Left ventricle myocardium superior (tissue), 1 donor: Measurements from ENCODE around the gene SLCO4A1. TPM values are rescaled to one million over a fixed set of nuclear protein-coding genes. Genes with fewer than 3 reads are reported as not detected.
A peak's percentile ranks its signal among the peaks of the same experiment; 100 is the strongest.
"Not testable (repeated sequence)": the region's sequence is repeated elsewhere in the genome, so short reads cannot be mapped to it uniquely, and the experiment has no call there.

Source experiments
- ATAC-seq: fragments of 200-7000 bp; cut with Tn5 transposase; one replicate; pipeline ENCODE4 v1.9.1; 2020; ENCODE audit warnings: mild to moderate bottlenecking, moderate library complexity
- DNase-seq: peaks from one replicate; pipeline ENCODE4 v3.0.0-alpha.2; 2020
- intact Hi-C: fragments of 100-400 bp; cut with micrococcal nuclease; formaldehyde crosslinking; loops from one replicate; pipeline ENCODE4 v1.11.0; 2022
- total RNA-seq: library from RNA; stranded (reverse); fragmentation: NEBNext Ultra II Directional; extraction: Animal tissue kit (Norgen Biotek cat#: 25700); gene quantifications from one replicate; pipeline ENCODE4 v1.2.1, GENCODE V29; 2021
- donor health status: DM: no; HTN: yes; CAD: no; lungs with severe emphysema.

The SLCO4A1 gene
- total RNA-seq, 1 donor from 2014 or later, result 9.4 TPM

- no peak for ATAC-seq
- peak; percentile 37 for DNase-seq
- intact Hi-C loops, result no loop called here
Measured at GRCh38 chr20:62618611-62619529, 23.4 kb upstream of the SLCO4A1 start.

DNA sequence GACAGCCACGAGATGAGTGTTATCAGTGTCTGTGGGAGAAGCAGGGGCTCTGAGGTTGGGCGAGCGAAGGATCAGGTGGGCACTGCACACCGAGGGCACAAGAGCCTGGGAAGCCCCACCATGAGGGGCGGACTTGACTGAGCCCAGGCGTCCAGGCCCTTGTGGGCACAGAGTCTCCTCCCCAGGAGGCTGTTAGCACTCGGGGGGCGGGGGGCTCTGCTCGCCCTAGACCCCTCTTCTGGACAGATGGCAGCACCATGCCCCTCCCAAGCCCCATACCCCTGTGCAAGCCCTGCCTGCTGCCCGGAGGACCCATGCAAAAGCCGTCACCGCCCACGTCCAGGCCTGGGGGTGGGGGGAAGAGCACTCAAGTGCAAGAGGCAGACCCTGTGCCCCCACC, 21.7 kb upstream of the SLCO4A1 start:
- ATAC-seq (no peak), DNase-seq (peak; percentile 17)
- intact Hi-C loops, result no loop called here

GRCh38 chr20:62621251-62622110, 20.8 kb upstream of the SLCO4A1 start:
- intact Hi-C loops, result no loop called here
- DNase-seq, result peak; percentile 12

GRCh38 chr20:62622178-62622876, 20.0 kb upstream of the SLCO4A1 start:
- ATAC-seq, result no peak
- intact Hi-C loops, result no loop called here
- DNase-seq, result no peak

More at GRCh38 chr20:62621251-62622110, 20.8 kb upstream of the SLCO4A1 start:
- ATAC-seq, result no peak

DNA sequence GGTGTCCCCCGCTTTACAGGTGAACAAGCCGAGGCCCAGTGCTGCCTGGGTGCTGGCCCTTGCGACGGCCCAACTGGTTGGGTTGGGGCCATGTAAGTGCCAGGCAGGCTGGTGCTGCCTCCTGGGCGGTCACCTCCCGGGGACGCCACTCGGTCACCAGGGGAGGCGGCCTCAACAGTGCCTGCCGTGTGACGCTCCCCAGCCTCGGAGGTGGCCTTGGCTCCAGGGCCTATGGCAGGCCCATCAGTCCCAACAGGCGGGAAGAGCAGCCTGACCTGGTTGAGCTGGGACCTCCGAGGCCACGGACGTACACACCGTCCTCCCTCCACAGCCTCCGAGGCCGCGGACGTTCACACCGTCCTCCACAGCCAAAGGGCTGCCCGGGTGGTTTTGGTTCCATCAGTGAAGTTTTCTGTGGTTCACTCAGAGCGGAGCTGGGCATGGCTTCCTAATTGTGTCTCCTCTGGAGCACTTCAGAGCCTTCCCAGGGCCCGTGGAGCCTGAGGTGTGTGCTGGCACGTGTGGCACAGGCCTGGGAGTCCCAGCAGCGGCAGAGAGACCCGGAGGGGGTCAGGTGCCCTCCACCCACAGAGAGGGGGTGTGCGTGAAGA, 19.3 kb upstream of the SLCO4A1 start:
- intact Hi-C loops, result no loop called here
- DNase-seq (peak; percentile 35), ATAC-seq (peak; percentile 1)

DNA sequence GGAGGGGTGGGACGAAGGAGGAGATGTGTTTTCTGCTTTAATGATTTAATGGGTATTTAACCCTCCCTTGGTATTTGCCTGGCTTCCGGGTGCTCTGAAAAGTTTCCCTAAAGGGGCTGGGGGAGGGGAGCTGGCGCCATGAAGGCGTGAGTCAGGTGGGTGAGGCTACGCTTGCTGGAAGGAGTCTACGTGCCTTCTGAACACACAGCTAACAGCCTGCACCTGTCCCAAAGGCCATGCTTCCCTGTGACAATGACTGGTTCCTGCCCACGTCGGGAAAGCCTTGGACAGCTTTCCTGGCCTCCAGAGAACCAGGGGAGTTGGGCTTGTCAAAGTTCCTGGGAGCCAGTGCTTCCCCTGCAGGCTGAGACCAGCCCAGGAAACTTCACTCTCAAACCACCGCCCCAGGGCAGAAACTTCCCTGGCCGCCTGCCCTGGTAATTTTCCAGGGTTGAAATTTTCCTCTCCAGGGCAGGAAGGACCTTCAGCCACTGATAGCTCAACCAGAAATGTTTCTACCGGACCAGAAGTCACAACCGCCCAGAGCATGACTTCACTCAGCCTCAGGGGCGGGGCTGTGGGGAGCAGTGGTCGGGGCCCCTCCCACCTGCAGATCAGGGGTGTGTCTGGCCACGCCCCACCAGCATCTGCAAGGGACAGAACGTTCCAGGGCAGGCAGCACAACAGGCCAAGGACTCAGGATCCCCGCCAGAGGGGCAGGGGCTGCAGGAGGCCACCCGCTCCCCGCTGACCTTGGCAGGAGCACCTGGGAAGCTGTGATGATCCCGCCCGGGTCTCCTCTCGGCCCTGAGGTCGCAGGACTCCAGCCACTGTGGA, 18.6 kb upstream of the SLCO4A1 start:
- ATAC-seq (peak; percentile 93), DNase-seq (peak; percentile 95)
- intact Hi-C loops, result no loop called here

GRCh38 chr20:62624325-62624690, 18.0 kb upstream of the SLCO4A1 start:
- ATAC-seq, result peak; percentile 4
- intact Hi-C loops, result no loop called here
- no peak for DNase-seq

GRCh38 chr20:62624719-62625453, 17.4 kb upstream of the SLCO4A1 start:
- ATAC-seq (peak; percentile 21), DNase-seq (no peak)
- intact Hi-C loops, result no loop called here

- no peak for DNase-seq
- intact Hi-C loops, result no loop called here
- ATAC-seq, result no peak
Measured at GRCh38 chr20:62625516-62625915, 16.8 kb upstream of the SLCO4A1 start.

- no peak for ATAC-seq
- intact Hi-C loops, result no loop called here
- no peak for DNase-seq
Measured at GRCh38 chr20:62625921-62626547, 16.3 kb upstream of the SLCO4A1 start.

DNA sequence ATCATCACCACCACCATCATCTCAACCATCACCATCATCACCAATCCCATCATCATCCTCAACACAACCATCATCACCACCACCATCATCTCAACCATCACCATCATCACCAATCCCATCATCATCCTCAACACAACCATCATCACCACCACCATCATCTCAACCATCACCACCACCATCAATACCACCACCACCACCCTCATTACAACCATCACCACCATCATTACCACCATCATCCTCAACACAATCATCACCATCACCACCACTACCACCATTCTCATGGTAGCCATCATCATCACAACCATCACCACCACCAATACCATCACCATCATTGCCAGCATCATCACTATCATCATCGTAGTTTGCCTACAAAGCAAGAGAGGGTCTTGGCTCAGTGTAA, 14.9 kb upstream of the SLCO4A1 start:
- ATAC-seq, intact Hi-C loops, DNase-seq: not testable (repeated sequence)

DNA sequence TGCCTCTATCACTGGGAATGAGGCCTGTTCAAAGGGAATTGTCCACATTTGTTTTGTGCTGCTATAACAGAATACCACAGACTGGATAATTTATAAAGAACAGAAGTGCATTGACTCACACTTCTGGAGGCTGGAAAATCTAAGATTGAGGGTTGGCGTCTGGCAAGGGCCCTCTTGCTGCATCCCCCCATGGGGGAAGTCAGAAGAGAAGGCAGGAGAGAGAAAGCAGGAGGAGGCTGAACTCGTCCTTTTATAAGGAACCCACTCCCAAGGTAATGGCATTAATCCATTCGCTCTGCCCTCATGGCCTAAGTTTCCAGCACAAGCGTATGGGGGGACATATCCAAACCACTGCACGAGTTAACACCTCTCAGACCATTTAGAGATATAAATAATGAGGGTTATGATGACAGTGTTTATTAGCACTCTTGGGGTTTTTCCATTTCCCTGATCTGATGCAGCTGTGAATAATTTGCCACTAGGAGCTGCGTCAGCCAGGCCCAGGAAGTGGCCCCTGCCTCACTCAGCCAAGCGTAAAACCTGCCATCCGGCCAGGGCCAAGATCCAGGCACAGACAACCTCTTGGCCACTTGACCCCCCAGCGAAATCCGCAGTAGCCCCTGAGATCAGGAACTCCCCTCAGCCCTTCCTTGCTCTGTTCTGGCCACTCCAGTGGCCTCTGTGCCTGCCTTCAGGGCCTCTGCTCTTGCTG, 14.2 kb upstream of the SLCO4A1 start:
- no peak for ATAC-seq
- intact Hi-C loops, result no loop called here
- no peak for DNase-seq

DNA sequence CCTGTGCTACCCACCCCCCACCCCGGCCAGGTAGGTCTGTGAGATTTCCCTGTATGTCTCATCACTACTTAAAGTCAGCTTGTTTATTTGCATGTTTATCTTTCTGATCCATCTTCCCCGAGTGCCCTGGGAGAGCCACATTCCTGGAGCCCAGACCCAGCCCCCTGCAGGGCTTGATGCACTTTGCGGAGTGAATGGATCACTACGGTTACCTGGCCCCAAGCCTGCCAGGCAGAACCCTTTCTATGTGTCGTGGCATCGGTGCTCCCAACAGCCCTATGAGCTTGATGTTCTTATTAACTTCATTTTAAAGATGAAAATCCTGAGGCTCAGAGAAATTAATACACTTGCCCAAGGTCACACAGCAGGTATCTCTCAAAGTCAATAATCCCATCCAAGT, 13.6 kb upstream of the SLCO4A1 start:
- DNase-seq, result no peak
- no peak for ATAC-seq
- intact Hi-C loops, result no loop called here

- DNase-seq (no peak), ATAC-seq (no peak)
Measured at GRCh38 chr20:62629864-62630470, 12.3 kb upstream of the SLCO4A1 start.

DNA sequence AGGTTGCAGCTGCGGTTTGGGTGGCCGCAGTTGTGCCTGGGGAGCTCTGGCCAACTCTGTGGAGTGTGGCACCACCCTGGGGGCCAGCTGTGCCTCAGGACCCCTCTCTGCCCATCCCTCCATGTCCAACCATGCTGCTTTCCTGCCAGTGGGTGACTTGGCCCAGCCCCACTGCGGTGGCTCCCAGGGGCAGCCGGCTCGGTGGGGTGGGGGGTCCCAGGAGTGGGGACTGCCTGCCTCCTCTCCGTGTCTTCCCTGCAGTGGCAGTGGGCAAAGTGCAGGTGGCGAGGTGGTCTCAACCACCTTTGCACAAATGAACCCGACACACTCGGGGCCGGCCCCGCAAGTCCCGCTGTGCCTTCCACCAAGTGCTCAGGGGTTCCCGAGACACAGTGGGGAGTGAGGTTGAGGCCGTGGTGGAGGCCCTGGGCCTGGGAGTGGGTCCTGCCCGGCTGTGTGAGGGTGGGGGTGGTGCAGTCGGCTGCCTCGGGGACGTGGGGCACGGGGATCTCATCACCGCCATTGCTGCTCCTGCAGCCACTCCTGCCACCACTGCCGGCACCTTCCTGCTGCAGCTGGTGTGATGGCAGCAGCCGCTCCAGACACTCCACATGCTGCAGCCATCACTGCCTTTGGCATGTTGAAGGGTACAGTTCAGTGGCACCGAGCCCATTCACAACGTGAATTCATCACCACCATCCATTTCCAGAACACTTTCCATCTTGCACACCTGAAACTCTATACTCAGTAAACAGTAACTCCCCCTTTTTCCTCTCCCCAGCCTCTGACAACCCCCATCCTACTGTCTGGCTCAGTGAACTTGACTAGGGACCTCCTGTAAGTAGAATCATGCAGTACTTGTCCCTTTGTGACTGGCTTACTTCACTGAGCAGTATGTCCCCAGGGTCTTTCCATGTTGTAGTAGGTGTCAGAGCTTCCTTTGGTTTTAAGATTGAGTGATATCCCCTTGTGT, 10.7 kb upstream of the SLCO4A1 start:
- ATAC-seq (no peak), DNase-seq (no peak)
- intact Hi-C loops, result no loop called here

More at GRCh38 chr20:62629864-62630470, 12.3 kb upstream of the SLCO4A1 start:
- intact Hi-C loops, result no loop called here
